GM12878 (cell line): Measurements from ENCODE around the gene SENP6. TPM values are rescaled to one million over a fixed set of nuclear protein-coding genes. Genes with fewer than 3 reads are reported as not detected.

Experiments
- ATAC-seq: fragments of 200-7000 bp; cut with Tn5 transposase; 3 replicates; pipeline ENCODE4 v1.9.1; 2020; ENCODE audit warnings: mild to moderate bottlenecking, moderate library complexity
- BruUV-seq: library from RNA; stranded (reverse); fragments of 400-500 nt; replicated peaks from 2 replicates; lab custom pipeline; 2021; lab: Mats Ljungman, UMichigan
- CTCF ChIA-PET: fragments of 300-600 bp; sonication (Branson Sonifier 250); formaldehyde crosslinking; extraction: SDS; loops from one replicate; lab custom pipeline; 2021; ENCODE audit warnings: inconsistent platforms; lab: Yijun Ruan, JAX
- POLR2A ChIA-PET: fragments of 350-600 bp; formaldehyde crosslinking; extraction: SDS; loops from one replicate; lab custom pipeline; 2021; ENCODE audit warnings: inconsistent platforms; lab: Charles Lee
- RAD21 ChIA-PET: fragments of 300-600 bp; sonication (Branson Sonifier 250); formaldehyde crosslinking; loops from one replicate; lab custom pipeline; 2023; ENCODE audit warnings: antibody characterized with exemption; ENCODE audit not compliant: unreplicated experiment; lab: Charles Lee
- SMC1A ChIA-PET: fragments of 300-600 bp; sonication (Branson Sonifier 250); formaldehyde crosslinking; loops from one replicate; lab custom pipeline; 2023; ENCODE audit not compliant: unreplicated experiment, uncharacterized antibody; lab: Charles Lee
- DNase-seq: peaks from one replicate; pipeline ENCODE4 v3.0.0-alpha.2; 2011; ENCODE audit warnings: low read depth, low spot score
- FAIRE-seq: peaks from 3 replicates; lab custom pipeline; 2011; peaks lifted over from hg19 to GRCh38; lab: Jason Lieb, UNC
- H2AFZ ChIP-seq: 2 replicates; pipeline ENCODE4 v1.6.0; 2011; ENCODE audit warnings: low read depth, low read length, control low read depth; ENCODE audit not compliant: control insufficient read depth
- H3K27ac ChIP-seq: 2 replicates; pipeline ENCODE4 v1.5.1; 2011; ENCODE audit warnings: control low read depth; ENCODE audit not compliant: control insufficient read depth, insufficient read depth
- H3K27me3 ChIP-seq, 2 experiments: replicated peaks in 1 of 2; 2 replicates each; pipeline versions ENCODE4 v1.6.0 to v1.6.1; 2011; ENCODE audit warnings: low read length in 1 of 2; ENCODE audit not compliant: control insufficient read depth in 2 of 2, insufficient read depth in 2 of 2
- H3K36me3 ChIP-seq, 2 experiments: 2 replicates each; pipeline ENCODE4 v1.5.1; 2011; ENCODE audit warnings: low read length in 1 of 2; ENCODE audit not compliant: control insufficient read depth in 2 of 2, insufficient read depth in 2 of 2
- H3K4me1 ChIP-seq: 2 replicates; pipeline ENCODE4 v1.6.1; 2011; ENCODE audit warnings: mild to moderate bottlenecking, low read length, moderate library complexity, mixed read lengths; ENCODE audit not compliant: control insufficient read depth, insufficient read depth
- H3K4me2 ChIP-seq: 2 replicates; pipeline ENCODE4 v1.6.0; 2011; ENCODE audit warnings: control low read depth; ENCODE audit not compliant: control insufficient read depth, insufficient read depth
- H3K4me3 ChIP-seq: fragments of 200-600 bp; sonication (generic); 2 replicates; pipeline ENCODE4 v1.5.1; 2016
- H3K79me2 ChIP-seq: 2 replicates; pipeline ENCODE4 v1.6.0; 2011; ENCODE audit warnings: low read length; ENCODE audit not compliant: control insufficient read depth, insufficient read depth
- H3K9ac ChIP-seq: 2 replicates; pipeline ENCODE4 v1.8.0; 2011; ENCODE audit warnings: low read length, control low read depth, mixed read lengths; ENCODE audit not compliant: control insufficient read depth, insufficient read depth
- H3K9me3 ChIP-seq: replicated peaks from 3 replicates; pipeline ENCODE4 v1.5.1; 2011; ENCODE audit warnings: mild to moderate bottlenecking, low read length; ENCODE audit not compliant: control insufficient read depth, insufficient read depth
- H4K20me1 ChIP-seq: 2 replicates; pipeline ENCODE4 v1.6.0; 2011; ENCODE audit not compliant: control insufficient read depth, insufficient read depth
- BCL11A ChIP-seq: IDR thresholded peaks from 2 replicates; pipeline ENCODE4 v1.6.1; 2011; ENCODE audit warnings: low read depth, low read length
- BHLHE40 ChIP-seq, 2 experiments: fragments of 450-650 bp in 1 of 2; IDR thresholded peaks; 2 replicates each; pipeline ENCODE4 v1.6.1; 2011 to 2017; ENCODE audit warnings: low read depth in 2 of 2, borderline replicate concordance in 1 of 2, improper control_type of control experiment in 1 of 2, low read length in 1 of 2, mild to moderate bottlenecking in 1 of 2
- CEBPZ ChIP-seq: fragments of 150-350 bp; IDR thresholded peaks from 2 replicates; pipeline ENCODE4 v1.6.1; 2016; ENCODE audit warnings: low read depth, low read length
- FOS ChIP-seq: IDR thresholded peaks from 3 replicates; pipeline ENCODE4 v1.6.1; 2011; ENCODE audit warnings: borderline replicate concordance; ENCODE audit not compliant: insufficient read length; ENCODE audit errors: extremely low read depth
- FOXM1 ChIP-seq: IDR thresholded peaks from 2 replicates; pipeline ENCODE4 v1.6.1; 2012; ENCODE audit warnings: low read depth, mild to moderate bottlenecking, inconsistent platforms, low read length, moderate library complexity
- GABPA ChIP-seq: IDR thresholded peaks from 2 replicates; pipeline ENCODE4 v1.6.1; 2014; ENCODE audit warnings: antibody characterized with exemption, low read depth, mild to moderate bottlenecking, inconsistent platforms
- HDAC6 ChIP-seq: fragments of 200-600 bp; sonication (generic); IDR thresholded peaks from one replicate; pipeline ENCODE4 v1.8.0; 2017; ENCODE audit warnings: antibody characterized with exemption; ENCODE audit not compliant: unreplicated experiment
- JUNB ChIP-seq: IDR thresholded peaks from 2 replicates; pipeline ENCODE4 v1.6.1; 2016; ENCODE audit warnings: antibody characterized with exemption, mild to moderate bottlenecking
- MXI1 ChIP-seq: fragments of 150-350 bp; IDR thresholded peaks from 2 replicates; pipeline ENCODE4 v1.6.1; 2011; ENCODE audit warnings: low read depth, mild to moderate bottlenecking, inconsistent platforms, low read length, improper control_type of control experiment
- POU2F2 ChIP-seq: IDR thresholded peaks from 3 replicates; pipeline ENCODE4 v1.6.1; 2011; ENCODE audit warnings: low read depth, mild to moderate bottlenecking, low read length, borderline replicate concordance
- RBBP5 ChIP-seq: fragments of 200-600 bp; sonication (generic); conservative IDR thresholded peaks from 2 replicates; pipeline ENCODE4 v1.6.1; 2016
- RELB ChIP-seq: fragments of 450-650 bp; IDR thresholded peaks from 2 replicates; pipeline ENCODE4 v1.6.1; 2017; ENCODE audit warnings: low read depth, mild to moderate bottlenecking, moderate library complexity
- RUNX3 ChIP-seq: IDR thresholded peaks from 2 replicates; pipeline ENCODE4 v1.6.1; 2012; ENCODE audit warnings: low read length, inconsistent platforms
- SIX5 ChIP-seq: IDR thresholded peaks from 2 replicates; pipeline ENCODE4 v1.6.1; 2011; ENCODE audit warnings: mild to moderate bottlenecking, low read depth, low read length, moderate library complexity; ENCODE audit not compliant: severe bottlenecking
- SMARCA5 ChIP-seq: fragments of 450-650 bp; IDR thresholded peaks from 2 replicates; pipeline ENCODE4 v1.6.1; 2017; ENCODE audit warnings: mild to moderate bottlenecking
- YY1 ChIP-seq: IDR thresholded peaks from 2 replicates; pipeline ENCODE4 v1.6.1; 2011; ENCODE audit warnings: low read depth, mild to moderate bottlenecking, low read length
- ZBTB4 ChIP-seq: fragments of 450-650 bp; formaldehyde crosslinking; IDR thresholded peaks from 2 replicates; pipeline ENCODE4 v1.4.0; 2022; ENCODE audit warnings: mild to moderate bottlenecking, moderate library complexity
- WGBS: methylation state at CpG from one replicate; pipeline ENCODE4 v1.1.6; 2016; ENCODE audit warnings: low lambda C conversion rate; ENCODE audit not compliant: insufficient replicate concordance, insufficient coverage; ENCODE audit errors: missing lambda C conversion rate; 5-methylcytosine and 5-hydroxymethylcytosine counted together
- in situ Hi-C: fragments of 300-500 bp; cut with MboI; formaldehyde crosslinking; loops from 9 replicates; pipeline ENCODE4 v1.14.3; 2018; ENCODE audit warnings: mixed read lengths
- intact Hi-C: fragments of 100-400 bp; cut with micrococcal nuclease; formaldehyde crosslinking; loops from one replicate; pipeline ENCODE4 v1.14.2; 2022; ENCODE audit not compliant: unreplicated experiment
- polyA plus RNA-seq, 11 experiments: library from polyadenylated mRNA; depleted of rRNA in 4 of 11; unstranded in 6 of 11; stranded (reverse) in 5 of 11; fragments of >200 nt; fragmentation: Nextera tagmentation in 4 of 11; fragmentation: Illumina TruSeq in 1 of 11; extraction: Ambion mirVana in 4 of 11; extraction: Trizol in 1 of 11; gene quantifications; 1 replicate in 1 of 11; 2 replicates in 10 of 11; pipeline versions ENCODE4 v1.2.1 to v1.2.3, GENCODE V29; 2011 to 2016; ENCODE audit warnings: inconsistent platforms in 2 of 11, missing spikeins in 2 of 11, low read depth in 1 of 11
- total RNA-seq, 4 experiments: library from RNA; depleted of rRNA in 3 of 4; stranded (reverse); fragments of >200 nt in 3 of 4; fragmentation: Illumina TruSeq in 1 of 4; extraction: Trizol in 1 of 4; gene quantifications; 2 replicates each; pipeline versions ENCODE4 v1.2.1 to v1.2.3, GENCODE V29; 2013 to 2021

SENP6 gene
- total and polyA plus RNA-seq, 10 of the 15 experiments (the other 5 are each of a cell fraction or from before 2014, with no cell fraction given), result 10.7 to 70.0 (median 42.3) TPM

DNA sequence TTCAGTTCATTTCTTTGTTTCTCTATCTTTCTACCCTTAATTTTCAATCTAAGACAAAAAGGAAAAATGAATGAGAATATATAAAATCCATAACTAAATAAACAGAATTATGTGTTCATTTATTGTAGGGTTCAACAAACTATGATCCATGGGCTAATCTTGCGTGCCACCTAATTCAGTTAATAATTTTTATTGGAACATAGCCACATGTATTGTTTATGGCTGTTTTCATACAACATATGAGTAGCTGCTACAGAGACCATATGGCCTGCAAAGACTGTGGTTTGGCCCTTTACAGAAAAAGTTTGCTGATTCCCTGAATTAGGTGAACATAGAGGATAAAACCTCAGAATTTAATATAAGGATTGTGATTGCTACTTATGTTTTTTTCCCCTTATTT lies 21.8 kb downstream of the SENP6 start (continued):
- TF ChIP-seq ZBTB4 (CRISPR knock-in tag), result no peak
- TF ChIP-seq BCL11A, result no peak
- TF ChIP-seq HDAC6, result no peak
- TF ChIP-seq SIX5, result no peak
- no peak for TF ChIP-seq FOXM1
- no peak for TF ChIP-seq MXI1
- TF ChIP-seq, all 136 proteins: peak for 0

GRCh38 chr6:75624335-75624734 lies 22.7 kb downstream of the SENP6 start:
- Histone ChIP-seq H3K9ac (no peak overlapping the region), H3K9me3 (no peaks in the 10 kb centered on the region), H3K27me3 (no peaks in the 10 kb centered on the region), H3K4me1 (no peaks in the 10 kb centered on the region; the same call in 1 of the 2 replicates), H3K27ac (no peak overlapping the region), H3K4me3 (no peak overlapping the region), H3K36me3 (peaks cover 0 to 4% of the 10 kb centered on the region in 2 experiments; a peak in 2 of 4 replicates), H4K20me1 (no peaks in the 10 kb centered on the region), H2AFZ (no peak overlapping the region), H3K79me2 (peaks cover 25% of the 10 kb centered on the region), H3K4me2 (no peak overlapping the region)
- CTCF ChIA-PET, result no interaction called here
- FAIRE-seq (no peak), DNase-seq (no peak), ATAC-seq (no peak)
- BruUV-seq, result no TSS peak
- intact Hi-C loops (no loop called here), in situ Hi-C loops (no loop called here)
- WGBS, result over 99% methylated on average over 4 of the region's 4 CpGs
- SMC1A ChIA-PET, result no interaction called here
- POLR2A ChIA-PET, result no interaction called here
- RAD21 ChIA-PET, result no interaction called here
- TF ChIP-seq JUNB (no peak), RELB (no peak), SMARCA5 (no peak), YY1 (no peak), CEBPZ (no peak), GABPA (no peak), RBBP5 (no peak), FOS (no peak), RUNX3 (no peak), POU2F2 (no peak), BHLHE40 (IDR thresholded peaks at IDR 0.05; ENCODE audit: borderline replicate concordance in 1 of 2, low read depth in 2 of 2, low read length in 1 of 2) (no peak)
